Measurements from ENCODE around the gene CCDC91.
"Not testable (repeated sequence)": the region's sequence is repeated elsewhere in the genome, so short reads cannot be mapped to it uniquely, and the experiment has no call there.

CCDC91 gene

DNA sequence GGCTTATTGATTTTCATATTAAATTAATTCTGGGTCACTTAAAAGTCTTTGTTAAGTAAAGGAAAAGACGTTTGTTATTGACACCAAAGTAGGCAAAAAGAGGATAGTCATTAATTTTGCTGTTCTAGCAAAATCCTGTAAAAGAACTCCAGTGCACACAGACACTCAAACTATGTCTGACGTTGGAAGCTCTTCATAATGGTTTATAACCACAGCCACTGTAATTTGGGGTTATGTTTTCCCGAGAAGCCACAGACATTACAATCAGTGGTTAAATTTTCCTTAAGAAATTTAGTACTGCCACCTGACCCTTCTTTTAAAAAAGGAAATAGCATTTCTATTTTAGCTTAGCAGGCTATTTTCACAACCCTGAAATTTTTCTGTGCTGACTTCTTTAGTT lies 267.5 kb downstream of the CCDC91 start:
- no peak for DNase-seq (ENCODE audit: low read depth in 2 of 2)

GRCh38 chr12:28459481-28459880 lies 269.2 kb downstream of the CCDC91 start:
- no peak for DNase-seq (ENCODE audit: low read depth in 2 of 2)

DNA sequence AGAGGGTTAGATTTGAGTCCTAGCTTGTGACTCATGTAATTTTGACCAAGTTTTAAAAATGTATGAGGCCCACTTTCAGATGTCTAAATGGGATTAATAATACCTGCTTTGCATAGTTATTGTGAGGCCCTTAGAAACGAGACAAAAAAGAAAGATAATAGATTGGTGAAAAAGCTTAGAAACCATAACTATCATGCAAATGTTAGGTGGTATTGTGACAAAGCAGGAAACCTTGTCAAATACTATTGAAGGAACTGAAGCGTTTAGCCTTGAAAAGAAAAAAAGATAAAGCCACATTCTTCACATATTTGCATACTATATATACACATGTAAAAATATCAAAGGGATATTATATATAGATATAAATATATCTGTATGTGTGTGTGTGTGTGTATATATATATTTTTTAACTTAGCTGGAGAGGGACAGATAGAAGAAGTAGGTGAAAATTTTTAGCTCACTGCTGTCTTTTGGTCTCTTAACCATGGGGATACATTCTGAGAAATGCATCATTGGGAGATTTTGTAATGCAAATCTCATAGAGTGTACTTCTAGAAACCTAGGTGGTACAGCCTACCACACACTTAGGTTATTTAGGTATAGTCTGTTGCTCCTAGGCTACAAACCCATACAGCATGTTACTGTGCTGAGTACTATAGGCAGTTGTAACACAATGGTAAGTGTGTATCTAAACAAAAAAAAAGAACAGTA lies 270.3 kb downstream of the CCDC91 start:
- no peak for DNase-seq (ENCODE audit: low read depth in 2 of 2)

GRCh38 chr12:28463396-28463795 lies 273.1 kb downstream of the CCDC91 start:
- no peak for DNase-seq (ENCODE audit: low read depth in 2 of 2)

GRCh38 chr12:28471762-28472161 lies 281.5 kb downstream of the CCDC91 start:
- DNase-seq (ENCODE audit: low read depth in 2 of 2) = not testable (repeated sequence)

DNA sequence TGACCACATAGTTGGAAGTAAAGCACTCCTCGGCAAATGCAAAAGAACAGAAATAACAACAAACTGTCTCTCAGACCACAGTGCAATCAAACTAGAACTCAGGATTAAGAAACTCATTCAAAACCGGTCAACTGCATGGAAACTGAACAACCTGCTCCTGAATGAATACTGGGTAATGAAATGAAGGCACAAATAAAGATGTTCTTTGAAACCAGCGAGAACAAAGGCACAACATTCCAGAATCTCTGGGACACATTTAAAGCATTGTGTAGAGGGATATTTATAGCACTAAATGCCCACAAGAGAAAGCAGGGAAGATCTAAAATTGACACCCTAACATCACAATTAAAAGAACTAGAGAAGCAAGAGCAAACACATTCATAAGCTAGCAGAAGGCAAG lies 285.9 kb downstream of the CCDC91 start:
- DNase-seq (ENCODE audit: low read depth in 2 of 2) = not testable (repeated sequence)

DNA sequence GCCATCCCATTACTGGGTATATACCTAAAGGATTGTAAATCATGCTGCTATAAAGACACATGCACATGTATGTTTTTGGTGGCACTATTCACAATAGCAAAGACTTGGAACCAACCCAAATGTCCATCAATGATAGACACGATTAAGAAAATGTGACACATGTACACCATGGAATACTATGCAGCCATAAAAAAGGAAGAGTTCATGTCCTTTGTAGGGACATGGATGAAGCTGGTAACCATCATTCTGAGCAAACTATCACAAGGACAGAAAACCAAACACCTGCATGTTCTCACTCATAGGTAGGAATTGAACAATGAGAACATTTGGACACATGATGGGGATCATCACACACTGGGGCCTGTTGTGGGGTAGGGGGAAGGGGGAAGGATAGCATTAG lies 288.8 kb downstream of the CCDC91 start:
- not testable (repeated sequence) for DNase-seq (ENCODE audit: low read depth in 2 of 2)

- DNase-seq (ENCODE audit: low read depth in 2 of 2) = no peak
Observed at GRCh38 chr12:28479683-28480082, 289.4 kb downstream of the CCDC91 start.

DNA sequence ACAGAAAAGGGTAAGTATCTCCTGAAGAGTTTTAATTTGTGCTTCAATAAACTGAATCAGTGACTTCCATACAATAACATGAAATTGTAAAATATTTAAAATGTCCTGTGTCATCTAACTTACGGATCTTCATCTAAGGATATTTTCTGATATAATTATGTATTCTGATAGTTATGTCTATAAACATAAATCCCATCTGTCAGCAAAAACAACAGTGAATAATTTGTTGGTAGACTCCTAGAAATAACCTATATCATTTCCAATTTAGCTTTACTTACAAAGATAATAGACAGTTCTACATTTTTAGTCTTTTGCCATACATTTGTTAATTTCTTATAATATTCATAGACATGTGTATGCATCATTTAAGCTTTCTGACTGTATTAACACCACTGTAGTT lies 293.9 kb downstream of the CCDC91 start:
- DNase-seq (ENCODE audit: low read depth in 2 of 2) = no peak

- no peak for DNase-seq (ENCODE audit: low read depth in 2 of 2)
Observed at GRCh38 chr12:28486521-28486920, 296.3 kb downstream of the CCDC91 start.

DNA sequence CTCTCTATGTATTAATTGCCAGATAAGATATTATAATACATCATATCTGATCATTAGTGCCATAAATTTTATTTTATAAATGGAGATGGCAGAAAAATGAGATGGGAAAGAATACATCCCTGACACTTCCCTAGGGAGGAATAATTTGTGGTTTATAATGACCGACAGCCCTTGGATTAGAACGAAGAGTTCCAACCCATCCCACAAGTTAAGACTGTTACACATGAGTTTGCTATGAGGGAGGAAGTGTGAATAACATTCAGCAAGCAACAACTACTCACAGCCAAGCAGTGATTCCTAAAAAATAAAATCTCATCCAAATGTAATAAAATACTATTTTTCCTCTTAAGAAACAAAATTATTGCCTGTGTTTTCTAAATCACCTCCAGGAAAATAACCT lies 299.0 kb downstream of the CCDC91 start:
- DNase-seq (ENCODE audit: low read depth in 2 of 2) = peak in 1 of 2 experiments; percentile 48

- DNase-seq (ENCODE audit: low read depth in 2 of 2) = no peak
Observed at GRCh38 chr12:28497889-28498411, 307.7 kb downstream of the CCDC91 start.

DNA sequence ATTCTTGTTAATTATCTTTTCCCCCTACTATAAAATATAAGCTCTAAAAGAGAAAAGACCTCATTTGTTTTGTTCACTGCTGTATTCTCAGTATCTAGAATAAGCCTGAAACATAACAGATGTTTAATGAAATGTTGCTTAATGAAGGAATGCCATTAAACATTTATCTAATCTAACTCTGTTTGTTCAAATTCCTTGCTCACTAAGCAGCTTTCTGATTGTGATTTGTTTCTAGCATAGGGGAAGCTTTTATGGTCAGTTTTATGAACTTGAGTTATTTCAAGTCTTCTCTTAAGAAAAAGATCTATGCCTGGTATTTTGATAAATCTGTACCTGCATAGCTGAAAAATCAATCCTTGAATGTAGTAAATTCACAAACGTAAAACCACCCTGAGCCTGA lies 308.6 kb downstream of the CCDC91 start:
- DNase-seq (ENCODE audit: low read depth in 2 of 2) = no peak

DNA sequence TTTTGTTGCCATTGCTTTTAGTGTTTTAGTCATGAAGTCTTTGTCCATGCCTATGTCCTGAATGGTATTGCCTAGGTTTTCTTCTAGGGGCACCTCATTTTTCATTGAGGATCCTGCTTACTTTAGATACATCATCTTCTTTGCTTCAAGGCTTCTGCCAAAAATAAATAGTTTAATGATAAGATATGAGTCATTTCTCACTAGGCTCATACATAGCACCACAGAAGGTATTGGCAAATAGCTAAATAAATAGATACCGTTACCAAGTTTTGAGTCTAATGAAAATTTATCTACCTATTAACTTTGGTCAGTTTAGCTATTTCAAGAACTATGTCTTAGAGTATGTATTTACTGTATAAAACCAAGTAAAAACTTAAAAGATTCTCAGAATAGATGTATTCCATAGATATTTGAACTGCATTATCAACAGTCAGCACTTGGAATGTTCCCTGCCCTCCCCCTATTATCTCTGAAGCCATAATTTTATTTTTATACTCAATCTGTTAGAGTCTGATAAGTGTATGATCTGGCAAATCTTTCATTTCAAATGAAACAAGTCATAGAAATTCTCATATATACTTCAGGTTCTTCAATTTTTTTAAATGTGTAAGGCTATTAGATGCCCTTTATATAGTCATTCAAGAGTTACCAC lies 310.2 kb downstream of the CCDC91 start:
- DNase-seq (ENCODE audit: low read depth in 2 of 2) = no peak

DNA sequence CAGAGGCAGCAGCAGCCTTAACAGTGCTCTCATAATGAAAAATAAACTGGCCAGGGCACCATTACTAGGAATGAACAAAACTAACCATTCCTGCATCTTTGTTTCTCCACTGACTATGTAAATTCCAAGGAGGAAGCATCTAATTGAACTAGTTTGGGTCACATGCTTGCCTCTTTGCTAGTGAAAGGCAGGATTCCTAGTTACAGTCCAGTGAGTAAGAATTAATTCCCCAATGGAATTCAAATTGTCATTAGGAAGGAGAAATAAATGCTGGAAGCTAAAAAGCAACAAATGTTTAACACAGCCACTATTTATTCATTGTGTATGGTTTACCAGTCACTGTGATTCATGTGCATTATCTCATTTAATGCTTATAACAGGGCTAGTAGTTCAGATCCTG lies 316.0 kb downstream of the CCDC91 start:
- DNase-seq (ENCODE audit: low read depth in 2 of 2) = no peak

GRCh38 chr12:28507033-28507432 lies 316.8 kb downstream of the CCDC91 start:
- peak; percentile 75 to 79 for DNase-seq (ENCODE audit: low read depth in 2 of 2)

- no peak for DNase-seq (ENCODE audit: low read depth in 2 of 2)
Observed at GRCh38 chr12:28507867-28508266, 317.6 kb downstream of the CCDC91 start.

GRCh38 chr12:28512406-28512805 lies 322.1 kb downstream of the CCDC91 start:
- DNase-seq (ENCODE audit: low read depth in 2 of 2) = no peak

GRCh38 chr12:28512876-28513275 lies 322.6 kb downstream of the CCDC91 start:
- no peak for DNase-seq (ENCODE audit: low read depth in 2 of 2)

- no peak for DNase-seq (ENCODE audit: low read depth in 2 of 2)
Observed at GRCh38 chr12:28513983-28514382, 323.7 kb downstream of the CCDC91 start.

DNA sequence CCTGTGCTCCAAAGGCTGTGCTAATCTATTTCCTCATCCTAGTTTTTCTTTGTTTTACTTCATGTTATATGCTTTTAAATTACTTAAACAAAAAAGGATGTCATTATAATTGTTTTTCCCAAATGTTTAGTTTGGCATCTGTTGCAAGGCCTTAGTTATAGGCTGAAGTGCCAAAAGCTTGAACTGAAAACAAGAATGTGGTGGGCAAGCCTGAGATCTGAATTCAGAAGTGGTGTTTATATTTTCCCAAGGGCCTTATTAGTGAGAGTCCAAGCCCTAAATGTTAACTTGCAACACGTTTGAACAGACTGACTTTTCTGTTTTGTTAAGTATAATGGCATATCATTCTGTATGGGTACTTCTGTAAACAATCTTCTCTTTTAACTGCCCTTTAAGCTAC lies 326.8 kb downstream of the CCDC91 start:
- DNase-seq (ENCODE audit: low read depth in 2 of 2) = no peak

DNA sequence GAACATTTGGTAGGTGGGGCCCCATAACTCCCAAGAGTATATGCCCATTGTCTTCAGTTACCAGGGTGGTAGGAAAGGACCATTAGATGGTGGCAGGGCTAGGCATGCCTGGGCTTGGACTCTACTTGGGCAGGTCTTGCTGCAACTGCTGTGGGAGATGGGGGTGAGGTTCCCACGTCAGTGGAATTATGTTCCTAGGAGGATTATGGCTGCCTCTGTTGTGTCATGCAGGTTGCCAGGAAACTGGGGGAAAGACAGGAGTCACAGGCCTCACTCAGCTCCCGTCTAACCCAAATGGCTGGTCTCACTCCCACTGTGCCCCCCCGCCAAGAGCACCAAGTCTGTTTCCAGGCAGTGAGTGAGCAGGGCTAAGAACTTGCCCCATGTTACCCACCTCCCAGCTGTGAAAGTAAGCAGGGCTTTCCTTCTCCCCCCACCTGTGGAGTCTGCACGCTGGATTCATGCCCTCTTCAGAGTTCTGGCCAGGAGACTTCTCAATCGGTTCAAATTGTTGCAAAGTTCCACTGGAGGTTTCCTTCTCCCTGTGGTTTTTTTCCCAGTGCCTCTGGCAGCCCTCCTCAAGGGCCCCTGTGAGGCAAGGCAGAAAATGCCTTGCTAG lies 337.5 kb downstream of the CCDC91 start:
- DNase-seq (ENCODE audit: low read depth in 2 of 2) = no peak

DNA sequence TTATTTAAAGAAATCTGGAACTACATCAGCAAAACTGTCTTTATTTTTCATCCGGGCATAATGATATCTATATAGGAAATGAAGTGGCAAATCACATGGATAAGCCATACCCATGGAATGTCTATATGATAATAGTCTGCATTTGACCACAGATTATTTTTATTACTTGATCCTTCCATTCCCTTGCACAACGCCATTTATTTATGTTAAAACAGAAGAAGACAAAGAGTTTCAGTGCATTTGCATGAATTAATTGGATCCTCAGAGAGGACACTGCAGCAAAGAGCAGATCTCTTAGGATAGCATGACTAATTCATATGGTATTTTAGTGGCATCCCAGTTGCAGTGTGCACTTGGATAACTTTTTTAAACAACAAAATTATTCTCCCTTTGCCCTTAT lies 345.0 kb downstream of the CCDC91 start:
- DNase-seq (ENCODE audit: low read depth in 2 of 2) = peak; percentile 54 to 55
